Measurements from ENCODE around the gene NPRL2.
A peak's percentile ranks its signal among the peaks of the same experiment; 100 is the strongest.

NPRL2 gene

GRCh38 chr3:50322386-50323091 lies 28.0 kb downstream of the NPRL2 start, which contains the start of gene HYAL2:
Gene HYAL2 (minus strand): TSS chr3:50322745. CDS start chr3:50320489, 2,256 bp downstream.
- peak within 1 kb of the TSS; percentile 99 for H2AFZ ChIP-seq (ENCODE audit: low read length)
- H3K4ac ChIP-seq (ENCODE audit: low read length) = peak within 1 kb of the TSS; percentile 66
- H3K14ac ChIP-seq (ENCODE audit: low read length) = peak within 1 kb of the TSS; percentile 39
- DNase-seq (ENCODE audit: low spot score) = no peak
- peak within 1 kb of the TSS; percentile 87 for H4K91ac ChIP-seq (ENCODE audit: low read depth, low read length, poor library complexity)
- peaks cover 25% of the 10 kb centered on the region for H3K79me1 ChIP-seq (ENCODE audit: low read depth, low read length)
- H2BK120ac ChIP-seq (ENCODE audit: low read depth, low read length) = peak within 1 kb of the TSS; percentile 99
- H2AK5ac ChIP-seq (ENCODE audit: low read depth, low read length) = peak within 1 kb of the TSS; percentile 90
- no peaks in the 10 kb centered on the region for H3K9me3 ChIP-seq (replicated peaks in 1 of 2; ENCODE audit: control insufficient read depth in 2 of 2, insufficient read depth in 1 of 2, low read depth in 1 of 2, low read length in 2 of 2)
- peak within 1 kb of the TSS; percentile 99 for H2BK15ac ChIP-seq (ENCODE audit: low read length)
- no peaks in the 10 kb centered on the region for H3K27me3 ChIP-seq (ENCODE audit: control insufficient read depth in 3 of 3, insufficient read depth in 3 of 3, low read depth in 1 of 3, low read length in 3 of 3)
- peak within 1 kb of the TSS; percentile 61 to 84 for H3K4me3 ChIP-seq (ENCODE audit: low read length in 2 of 2)
- WGBS, 2 donors (ENCODE audit: extremely low coverage in 2 of 2, insufficient read length in 2 of 2, insufficient replicate concordance in 1 of 2) = no CpG with 5 or more reads among the region's 31 CpGs
- H3K36me3 ChIP-seq (replicated peaks in 1 of 2; ENCODE audit: control insufficient read depth in 2 of 2, insufficient read depth in 2 of 2, low read length in 2 of 2) = peaks cover 33 to 57% of the 10 kb centered on the region in 2 donors
- H3K4me2 ChIP-seq (ENCODE audit: insufficient read depth, low read length, poor library complexity, severe bottlenecking) = peak within 1 kb of the TSS; percentile 95
- peak within 1 kb of the TSS; percentile 67 for H3K9ac ChIP-seq (ENCODE audit: low read depth, low read length, poor library complexity)
- H3K4me1 ChIP-seq (ENCODE audit: control insufficient read depth in 2 of 2, insufficient read depth in 1 of 2, low read depth in 1 of 2, low read length in 2 of 2) = peaks cover 30 to 35% of the 10 kb centered on the region in 2 donors
- peak within 1 kb of the TSS; percentile 97 for H3K23ac ChIP-seq (ENCODE audit: low read depth, low read length, poor library complexity)
- peak within 1 kb of the TSS; percentile 98 for H2BK5ac ChIP-seq (ENCODE audit: low read length)
- peak within 1 kb of the TSS; percentile 68 for H2BK12ac ChIP-seq (ENCODE audit: low read length)
- no peak within 1 kb of the TSS for H4K8ac ChIP-seq (ENCODE audit: low read depth, low read length)
- H3K18ac ChIP-seq (ENCODE audit: low read length) = peak within 1 kb of the TSS; percentile 94
- H3K27ac ChIP-seq (replicated peaks; ENCODE audit: low read length) = peak within 1 kb of the TSS; percentile 90

GRCh38 chr3:50322115-50322385 lies 28.5 kb downstream of the NPRL2 start:
- peak overlapping the region; percentile 94 for H3K18ac ChIP-seq (ENCODE audit: low read length)
- no peak overlapping the region for H4K8ac ChIP-seq (ENCODE audit: low read depth, low read length)
- no peaks in the 10 kb centered on the region for H3K27me3 ChIP-seq (ENCODE audit: control insufficient read depth in 3 of 3, insufficient read depth in 3 of 3, low read depth in 1 of 3, low read length in 3 of 3)
- peak overlapping the region; percentile 54 for H3K4me2 ChIP-seq (ENCODE audit: insufficient read depth, low read length, poor library complexity, severe bottlenecking)
- peak overlapping the region; percentile 99 for H2AFZ ChIP-seq (ENCODE audit: low read length)
- H3K4me1 ChIP-seq (ENCODE audit: control insufficient read depth in 2 of 2, insufficient read depth in 1 of 2, low read depth in 1 of 2, low read length in 2 of 2) = peaks cover 29 to 36% of the 10 kb centered on the region in 2 donors
- H3K27ac ChIP-seq (replicated peaks; ENCODE audit: low read length) = peak overlapping the region; percentile 90
- peak overlapping the region; percentile 15 for H2BK5ac ChIP-seq (ENCODE audit: low read length)
- H3K4me3 ChIP-seq (ENCODE audit: low read length in 2 of 2) = peak overlapping the region; percentile 61 to 67
- H2AK5ac ChIP-seq (ENCODE audit: low read depth, low read length) = peak overlapping the region; percentile 90
- WGBS, 2 donors (ENCODE audit: extremely low coverage in 2 of 2, insufficient read length in 2 of 2, insufficient replicate concordance in 1 of 2) = no CpG with 5 or more reads among the region's 14 CpGs
- H2BK15ac ChIP-seq (ENCODE audit: low read length) = peak overlapping the region; percentile 99
- peak overlapping the region; percentile 66 for H3K4ac ChIP-seq (ENCODE audit: low read length)
- peaks cover 37 to 62% of the 10 kb centered on the region in 2 donors for H3K36me3 ChIP-seq (replicated peaks in 1 of 2; ENCODE audit: control insufficient read depth in 2 of 2, insufficient read depth in 2 of 2, low read length in 2 of 2)
- H3K23ac ChIP-seq (ENCODE audit: low read depth, low read length, poor library complexity) = peak overlapping the region; percentile 48
- H3K14ac ChIP-seq (ENCODE audit: low read length) = peak overlapping the region; percentile 39
- DNase-seq (ENCODE audit: low spot score) = no peak
- H4K91ac ChIP-seq (ENCODE audit: low read depth, low read length, poor library complexity) = no peak overlapping the region
- peaks cover 25% of the 10 kb centered on the region for H3K79me1 ChIP-seq (ENCODE audit: low read depth, low read length)
- peaks cover 0 to 2% of the 10 kb centered on the region in 2 donors for H3K9me3 ChIP-seq (replicated peaks in 1 of 2; ENCODE audit: control insufficient read depth in 2 of 2, insufficient read depth in 1 of 2, low read depth in 1 of 2, low read length in 2 of 2)
- H2BK120ac ChIP-seq (ENCODE audit: low read depth, low read length) = peak overlapping the region; percentile 94
- H2BK12ac ChIP-seq (ENCODE audit: low read length) = peak overlapping the region; percentile 46
- H3K9ac ChIP-seq (ENCODE audit: low read depth, low read length, poor library complexity) = no peak overlapping the region

GRCh38 chr3:50321336-50322114 lies 29.1 kb downstream of the NPRL2 start:
- Histone ChIP-seq H3K27ac (replicated peaks; ENCODE audit: low read length) (peak overlapping the region; percentile 90), H4K91ac (ENCODE audit: low read depth, low read length, poor library complexity) (peak overlapping the region; percentile 90), H3K4ac (ENCODE audit: low read length) (peak overlapping the region; percentile 66), H2BK5ac (ENCODE audit: low read length) (peak overlapping the region; percentile 98), H3K23ac (ENCODE audit: low read depth, low read length, poor library complexity) (peak overlapping the region; percentile 97), H4K8ac (ENCODE audit: low read depth, low read length) (no peak overlapping the region), H3K79me1 (ENCODE audit: low read depth, low read length) (peaks cover 29% of the 10 kb centered on the region), H3K4me2 (ENCODE audit: insufficient read depth, low read length, poor library complexity, severe bottlenecking) (peak overlapping the region; percentile 95), H2AK5ac (ENCODE audit: low read depth, low read length) (peak overlapping the region; percentile 90), H2BK12ac (ENCODE audit: low read length) (no peak overlapping the region), H3K9me3 (replicated peaks in 1 of 2; ENCODE audit: control insufficient read depth in 2 of 2, insufficient read depth in 1 of 2, low read depth in 1 of 2, low read length in 2 of 2) (peaks cover 0 to 2% of the 10 kb centered on the region in 2 donors), H3K4me1 (ENCODE audit: control insufficient read depth in 2 of 2, insufficient read depth in 1 of 2, low read depth in 1 of 2, low read length in 2 of 2) (peaks cover 27 to 39% of the 10 kb centered on the region in 2 donors), H3K36me3 (replicated peaks in 1 of 2; ENCODE audit: control insufficient read depth in 2 of 2, insufficient read depth in 2 of 2, low read length in 2 of 2) (peaks cover 43 to 64% of the 10 kb centered on the region in 2 donors), H3K9ac (ENCODE audit: low read depth, low read length, poor library complexity) (peak overlapping the region; percentile 82), H2BK15ac (ENCODE audit: low read length) (peak overlapping the region; percentile 99), H3K27me3 (ENCODE audit: control insufficient read depth in 3 of 3, insufficient read depth in 3 of 3, low read depth in 1 of 3, low read length in 3 of 3) (no peaks in the 10 kb centered on the region), H2AFZ (ENCODE audit: low read length) (peak overlapping the region; percentile 99), H2BK120ac (ENCODE audit: low read depth, low read length) (peak overlapping the region; percentile 99), H3K4me3 (ENCODE audit: low read length in 2 of 2) (peak overlapping the region; percentile 61 to 84), H3K14ac (ENCODE audit: low read length) (peak overlapping the region; percentile 39), H3K18ac (ENCODE audit: low read length) (peak overlapping the region; percentile 99)
- peak; percentile 94 for DNase-seq (ENCODE audit: low spot score)
- no CpG with 5 or more reads among the region's 59 CpGs for WGBS, 2 donors (ENCODE audit: extremely low coverage in 2 of 2, insufficient read length in 2 of 2, insufficient replicate concordance in 1 of 2)
